Stimulated activated CD4-positive, alpha-beta T cell treated with anti-CD3 and anti-CD28 coated beads, Interleukin-15, amount 100 ng/mL, for 48 hours (primary cell): ENCODE results near the gene SAMD9L.
A peak's percentile ranks its signal among the peaks of the same experiment; 100 is the strongest.

Source experiments
- DNase-seq, 2 donors: peaks; one replicate each; pipeline ENCODE4 v3.0.0-alpha.2; 2020; ENCODE audit warnings: low read depth in 2 of 2

SAMD9L gene

GRCh38 chr7:93148144-93148543 is at the start of gene SAMD9L:
Gene SAMD9L (minus strand): TSS chr7:93148385. CDS start chr7:93135971, 12,414 bp downstream.
- DNase-seq, result no peak

DNA sequence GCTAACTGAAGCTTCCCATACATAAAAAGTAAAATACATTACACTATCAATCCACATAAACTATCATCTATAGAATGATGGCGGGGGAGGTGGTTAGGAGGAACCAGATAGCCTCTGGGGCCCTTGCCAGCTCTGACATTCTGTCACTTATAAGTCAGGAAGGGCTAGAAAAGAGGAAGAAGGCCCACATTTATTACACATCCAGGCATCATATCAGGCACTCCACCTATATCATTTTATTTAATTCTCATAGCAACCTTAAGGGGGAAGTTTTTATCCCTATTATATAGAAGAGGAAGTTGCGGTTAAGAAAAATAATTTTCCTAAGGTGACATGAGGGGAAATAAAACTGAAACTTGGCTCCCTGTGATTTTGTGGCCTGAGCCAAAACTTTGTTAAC is 48.2 kb upstream of the SAMD9L start:
- no peak for DNase-seq

DNA sequence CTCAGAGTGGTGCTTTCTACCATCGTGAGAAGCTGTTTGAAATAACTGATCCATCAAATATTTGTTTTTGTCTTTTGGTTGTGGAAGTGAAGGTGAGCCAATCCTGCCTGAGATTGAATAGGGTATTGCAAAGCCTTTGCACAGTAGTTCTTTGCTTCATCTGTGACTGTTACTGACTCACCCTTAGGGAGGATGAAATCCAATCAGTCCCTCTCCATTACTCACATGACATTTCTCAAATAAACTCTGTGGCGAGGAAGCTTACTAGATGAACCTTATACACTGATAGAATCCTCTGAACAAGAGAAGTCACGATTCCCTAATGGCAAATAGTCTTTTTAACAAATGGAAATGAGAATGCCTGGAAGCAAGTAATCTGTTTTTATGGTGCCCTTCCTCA is 46.2 kb upstream of the SAMD9L start:
- DNase-seq, result no peak

GRCh38 chr7:93188870-93189634 is 40.9 kb upstream of the SAMD9L start:
- no peak for DNase-seq

GRCh38 chr7:93185303-93186027 is 37.3 kb upstream of the SAMD9L start:
- no peak for DNase-seq

DNA sequence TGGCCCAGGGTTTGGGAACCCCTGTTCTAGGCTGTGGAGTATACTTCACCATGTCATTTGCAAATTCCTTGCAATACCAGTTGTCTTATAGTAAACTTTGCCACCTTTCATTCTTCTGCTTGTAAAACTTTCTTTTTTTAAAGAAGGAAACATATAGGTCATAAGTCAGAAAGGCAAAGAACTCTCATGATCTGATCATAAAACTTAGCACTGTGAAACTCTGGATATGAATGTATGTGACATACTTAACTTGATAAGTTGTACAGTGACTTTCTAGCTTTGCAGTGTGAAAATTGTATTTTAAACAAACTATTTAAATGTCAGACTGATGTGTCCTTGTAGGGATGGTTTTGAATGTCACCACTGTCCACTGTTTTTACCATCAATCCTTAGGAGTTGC is 31.0 kb upstream of the SAMD9L start:
- DNase-seq, result no peak

- no peak for DNase-seq
Observed at GRCh38 chr7:93178213-93178612, 30.0 kb upstream of the SAMD9L start.

DNA sequence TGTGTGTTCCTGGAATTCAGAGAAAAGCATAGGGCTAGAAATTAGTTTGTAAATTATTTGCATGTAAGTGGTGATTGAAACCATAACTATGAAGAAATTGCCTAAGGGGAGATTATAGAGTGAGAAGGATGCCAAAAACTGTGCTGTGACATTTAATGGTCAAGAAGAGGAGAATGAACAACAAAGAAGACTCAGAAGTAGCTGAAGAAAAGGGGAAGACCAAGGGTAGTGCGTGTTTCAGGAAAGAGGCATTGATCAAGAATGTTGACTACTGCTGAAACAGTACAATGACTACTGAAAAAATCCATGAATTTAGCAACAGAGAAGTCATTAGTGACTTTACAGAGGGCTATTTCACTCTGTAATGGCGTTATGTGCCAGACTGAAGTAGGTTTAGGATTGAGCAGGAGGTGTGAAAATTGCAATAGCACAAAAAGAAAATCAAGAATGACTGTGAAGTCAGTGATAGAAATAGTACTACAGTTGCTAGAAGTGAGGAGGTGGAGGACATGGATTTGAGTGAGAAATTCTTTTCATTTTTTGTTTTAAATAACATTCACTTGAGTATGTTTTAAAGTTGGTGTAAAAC is 28.9 kb upstream of the SAMD9L start:
- no peak for DNase-seq

DNA sequence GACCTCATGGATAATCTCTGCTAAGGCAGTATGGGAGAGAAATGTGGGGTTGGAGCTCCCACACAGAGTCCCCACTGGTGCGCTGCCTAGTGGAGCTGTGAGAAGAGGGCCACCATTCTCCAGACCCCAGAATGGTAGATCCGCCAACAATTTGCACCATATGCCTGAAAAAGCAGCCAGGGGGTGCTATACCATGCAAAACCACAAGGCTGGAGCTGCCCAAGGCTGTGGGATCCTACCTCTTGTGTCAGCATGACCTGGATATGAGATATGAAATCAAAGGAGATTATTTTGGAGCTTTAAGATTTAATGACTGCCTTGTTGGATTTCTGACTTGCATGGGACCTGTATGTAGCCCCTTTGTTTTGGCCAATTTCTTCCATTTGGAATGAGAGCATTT is 27.0 kb upstream of the SAMD9L start:
- no peak for DNase-seq

DNA sequence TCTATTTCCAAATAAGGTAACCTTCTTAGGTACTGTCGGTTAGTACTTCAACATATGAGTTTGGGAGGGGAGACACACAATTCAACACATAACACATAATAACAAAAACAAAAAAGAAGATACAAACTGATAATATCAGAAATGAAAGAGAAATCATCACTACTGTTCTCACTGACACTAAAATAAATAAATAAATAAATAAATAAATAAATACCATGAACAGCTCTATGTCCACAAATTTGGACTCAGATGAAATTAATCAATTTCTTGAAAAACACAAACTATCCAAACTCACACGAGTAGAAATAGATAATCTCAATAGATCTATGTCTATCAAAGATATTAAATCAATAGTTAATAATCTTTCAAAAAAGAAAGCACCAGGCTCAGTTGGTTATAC is 24.5 kb upstream of the SAMD9L start:
- no peak for DNase-seq

DNA sequence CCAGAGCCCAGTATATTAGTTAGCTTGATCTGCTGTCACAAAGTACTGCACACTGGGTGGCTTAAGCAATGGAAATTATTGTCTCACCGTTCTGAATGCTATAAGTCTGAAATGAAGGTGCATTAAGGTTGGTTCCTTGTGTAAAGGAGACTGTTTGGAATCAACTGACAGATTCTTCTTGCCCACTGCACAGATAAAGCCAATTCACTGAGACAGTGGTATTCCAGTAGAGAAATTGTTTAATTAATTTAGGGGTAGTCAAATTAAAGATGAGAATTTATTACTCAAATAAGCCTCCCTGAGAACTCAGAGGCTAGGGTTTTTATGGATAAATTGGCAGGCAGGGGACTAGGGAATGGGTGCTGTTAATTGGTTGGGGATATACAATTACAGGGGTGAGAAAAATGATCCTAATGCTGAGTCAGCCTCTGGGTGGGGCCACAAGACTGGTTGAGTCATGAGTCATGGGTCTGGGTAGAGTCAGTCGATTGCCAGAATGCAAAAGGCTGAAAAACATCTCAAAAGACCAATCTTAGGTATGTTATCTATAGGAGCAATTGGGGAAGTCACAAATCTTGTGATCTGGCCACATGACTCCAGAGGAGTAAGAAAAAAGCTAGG is 23.5 kb upstream of the SAMD9L start:
- DNase-seq, result no peak

GRCh38 chr7:93165447-93165846 is 17.3 kb upstream of the SAMD9L start:
- no peak for DNase-seq

DNA sequence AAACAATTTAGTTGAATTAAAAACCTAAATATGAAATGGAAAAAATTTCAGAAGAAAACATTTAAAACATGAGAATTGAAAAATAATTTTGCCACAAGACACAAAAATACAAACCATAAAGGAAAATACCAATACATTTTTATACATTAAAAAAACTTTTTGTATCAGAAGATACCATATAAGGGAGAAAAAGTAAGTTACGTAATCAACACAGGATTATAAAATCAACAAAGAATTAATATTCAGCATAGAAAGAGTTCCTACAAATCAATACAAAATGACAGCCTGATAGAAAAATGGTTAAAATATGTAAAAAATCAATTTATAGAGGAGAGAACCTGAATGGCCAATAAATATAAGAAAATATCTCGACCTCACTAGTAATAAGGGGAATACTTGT is 16.6 kb upstream of the SAMD9L start:
- no peak for DNase-seq

GRCh38 chr7:93161181-93161762 is 13.1 kb upstream of the SAMD9L start:
- DNase-seq, result no peak

DNA sequence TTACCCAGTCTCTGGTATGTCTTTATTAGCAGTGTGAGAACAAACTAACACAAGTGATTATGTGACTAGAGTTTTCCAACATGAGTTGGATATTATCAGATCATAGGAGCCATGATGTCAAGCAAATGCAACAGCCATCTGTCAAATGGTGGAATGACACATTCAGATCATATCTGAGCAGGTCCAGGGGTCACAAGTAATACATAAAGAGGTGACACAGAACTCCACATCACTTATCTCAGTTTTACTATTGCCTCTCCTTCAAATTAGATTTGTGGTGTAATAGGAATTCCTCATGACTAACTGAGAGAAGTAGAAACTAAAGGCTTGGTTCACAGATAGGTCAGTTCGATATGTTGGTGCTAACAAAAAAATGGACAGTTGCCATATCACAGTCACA is 12.2 kb upstream of the SAMD9L start:
- DNase-seq, result no peak

DNA sequence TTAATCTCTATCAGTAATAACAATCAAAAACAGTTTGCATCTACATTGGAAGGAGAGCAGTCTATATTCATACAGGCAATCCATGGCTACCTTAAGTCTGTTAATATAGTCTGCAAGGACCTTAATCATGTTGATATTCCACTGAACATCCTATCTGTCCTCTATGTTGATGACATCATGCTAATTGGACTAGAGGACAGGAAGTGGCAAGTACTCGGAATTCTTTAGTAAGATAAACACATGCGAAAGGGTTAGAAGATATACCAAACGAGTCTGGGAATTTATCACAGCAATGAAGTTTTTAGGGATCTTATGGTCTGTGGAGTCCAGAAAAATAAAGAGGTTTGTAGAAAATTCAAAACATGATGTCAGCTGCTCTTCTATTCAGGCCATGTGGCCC is 11.3 kb upstream of the SAMD9L start:
- DNase-seq, result no peak

DNA sequence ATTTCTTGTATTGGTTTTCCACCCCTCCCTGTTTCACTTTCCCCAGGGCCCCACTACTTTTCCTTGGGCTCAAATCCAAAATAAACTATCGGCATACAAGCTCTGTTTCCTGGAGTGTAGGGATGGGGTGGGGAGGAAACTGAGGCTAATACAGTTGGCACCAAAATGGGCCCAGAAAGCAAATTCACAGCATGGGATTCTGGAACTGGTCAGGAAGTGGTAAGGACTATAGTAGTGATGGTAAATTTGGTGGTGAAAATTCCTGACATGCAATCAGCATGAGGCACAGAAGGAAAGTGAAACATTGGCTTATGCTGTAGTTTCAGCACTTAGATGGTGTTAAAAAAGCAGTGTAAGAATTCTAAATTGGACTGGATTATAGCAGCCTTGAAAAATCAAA is 8.7 kb upstream of the SAMD9L start:
- DNase-seq, result no peak

DNA sequence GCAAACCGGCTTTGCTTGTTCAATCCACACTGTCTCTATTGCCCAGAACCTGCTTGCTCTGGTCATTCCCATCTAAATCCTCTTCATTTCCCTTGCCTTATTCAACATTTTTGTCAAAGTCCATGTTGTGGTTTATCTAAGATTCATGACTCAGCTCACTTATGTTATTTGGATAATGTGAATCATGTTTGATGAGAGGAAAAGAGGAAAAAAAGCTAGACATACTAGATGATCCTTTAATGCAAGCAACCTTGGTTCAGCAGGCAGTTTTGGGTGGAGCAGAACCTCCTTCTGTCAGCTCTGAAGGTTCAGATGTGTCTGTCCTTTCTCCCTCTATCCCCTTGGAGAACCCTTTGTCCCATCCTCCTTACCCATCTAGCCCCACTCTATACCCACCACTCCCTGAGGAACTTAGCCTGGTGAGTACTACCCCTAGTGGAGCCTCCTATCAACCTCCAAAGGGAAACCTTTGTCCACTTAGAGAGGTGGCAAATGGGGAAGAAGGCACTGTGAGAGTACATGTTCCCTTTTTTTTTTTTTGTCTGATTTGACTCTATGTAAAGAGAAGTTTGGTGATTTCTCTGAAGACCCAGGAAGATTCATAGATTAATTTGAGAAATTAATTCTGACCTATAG is 2.1 kb upstream of the SAMD9L start:
- DNase-seq, result no peak

GRCh38 chr7:93148727-93149126 is 542 bp upstream of the SAMD9L start:
- no peak for DNase-seq

GRCh38 chr7:93147363-93147762 is 822 bp downstream of the SAMD9L start:
- DNase-seq, result peak; percentile 4 to 8

DNA sequence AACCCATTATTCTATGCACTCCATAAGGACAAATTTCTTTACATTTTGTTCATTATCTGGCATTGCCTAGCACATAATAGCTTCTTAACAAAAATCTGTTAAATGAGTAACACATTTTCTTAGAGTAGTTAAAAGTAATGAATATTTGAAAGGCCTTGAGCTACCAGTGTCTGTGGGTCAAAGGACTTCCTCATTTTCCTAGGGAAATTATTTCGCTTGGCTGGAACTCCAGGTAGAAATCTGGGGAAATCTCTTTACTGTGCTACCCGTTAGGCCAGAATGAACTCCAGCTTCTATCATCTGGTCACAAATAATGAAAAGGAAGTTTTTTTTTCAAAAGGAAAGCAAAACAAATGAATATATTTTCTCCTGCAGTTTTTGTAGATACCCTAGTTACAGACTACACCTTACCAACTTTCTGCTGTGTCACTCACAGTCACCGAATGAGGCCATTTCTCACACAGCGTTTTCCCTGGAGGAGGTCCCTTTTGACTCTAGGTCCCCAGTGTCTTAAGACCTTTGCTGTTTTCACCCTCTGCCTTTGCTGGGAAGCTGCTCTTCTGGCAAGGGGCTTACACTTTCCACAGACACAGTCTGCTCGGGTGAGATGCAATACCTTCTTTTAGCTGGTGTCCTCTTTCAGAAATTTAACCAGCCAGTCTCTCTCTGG is 1.6 kb downstream of the SAMD9L start:
- no peak for DNase-seq
